Metanephros (tissue), 2 donors: ENCODE results near the gene COPS4. TPM values are rescaled to one million over a fixed set of nuclear protein-coding genes. Genes with fewer than 3 reads are reported as not detected.

ENCODE experiments used
- small RNA-seq: library from RNA; depleted of rRNA; stranded (forward); fragments of <200 nt; gene quantifications from one replicate; pipeline ENCODE3, GENCODE V24; 2014; ENCODE audit warnings: low replicate concordance
- total RNA-seq: library from RNA; depleted of rRNA; stranded (reverse); fragments of >200 nt; gene quantifications from one replicate; pipeline ENCODE4 v1.2.3, GENCODE V29; 2014

Gene COPS4
- total RNA-seq = 73.9 TPM

GRCh38 chr4:83034630-83035494 is at the start of gene COPS4:
Gene COPS4 (plus strand): TSS chr4:83035183. CDS start chr4:83035225, 42 bp downstream.

GRCh38 chr4:83010522-83011318 is 24.3 kb upstream of the COPS4 start, which contains the start of gene LIN54:
Gene LIN54 (minus strand): TSS chr4:83010823. CDS start chr4:82984844, 25,979 bp downstream.

GRCh38 chr4:83114576-83114975 is 79.6 kb downstream of the COPS4 start, which contains the start of gene PLAC8:
Gene PLAC8 (minus strand): TSS chr4:83114729. CDS start chr4:83107921, 6,808 bp downstream.

Small RNA genes lying within 50 kb of the gene (small RNA-seq; reads per million reads assigned to genes)
- not detected for gene RNU6-615P

Other genes with a start within 250 kb of the COPS4 start
- 27.0 TPM for gene SCD5, start 236.4 kb upstream of the COPS4 start, total RNA-seq
- gene SEC31A, start 144.0 kb upstream of the COPS4 start, total RNA-seq = 206 TPM
- gene THAP9, start 134.4 kb upstream of the COPS4 start, total RNA-seq = 18.4 TPM
- gene LIN54, start 24.4 kb upstream of the COPS4 start, total RNA-seq = 13.2 TPM
- 8.3 TPM for gene PLAC8, start 79.5 kb downstream of the COPS4 start, total RNA-seq
- 12.6 TPM for gene COQ2, start 249.6 kb downstream of the COPS4 start, total RNA-seq